ENCODE results near the gene PZP.

DNA sequence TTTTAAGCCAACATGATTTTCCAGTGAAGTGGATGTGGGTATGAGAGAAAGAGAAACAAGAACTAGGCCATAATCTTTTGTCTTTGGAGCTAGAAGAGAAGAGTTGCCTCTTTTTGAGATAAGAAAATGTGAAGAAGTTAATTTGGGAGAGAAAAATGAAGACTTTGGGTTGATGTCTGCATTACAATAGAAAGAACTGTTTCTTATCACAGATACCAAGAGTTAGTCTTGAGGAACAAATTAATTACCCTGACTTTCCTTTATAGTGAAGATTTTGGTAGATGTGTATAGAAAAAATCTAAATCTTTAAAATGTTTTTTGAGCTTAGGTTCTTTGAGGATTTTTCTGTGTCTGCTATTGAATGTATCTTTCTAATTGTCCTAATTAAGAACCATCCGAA is 96.7 kb downstream of the PZP start:
- TF ChIP-seq, protein P1, sequence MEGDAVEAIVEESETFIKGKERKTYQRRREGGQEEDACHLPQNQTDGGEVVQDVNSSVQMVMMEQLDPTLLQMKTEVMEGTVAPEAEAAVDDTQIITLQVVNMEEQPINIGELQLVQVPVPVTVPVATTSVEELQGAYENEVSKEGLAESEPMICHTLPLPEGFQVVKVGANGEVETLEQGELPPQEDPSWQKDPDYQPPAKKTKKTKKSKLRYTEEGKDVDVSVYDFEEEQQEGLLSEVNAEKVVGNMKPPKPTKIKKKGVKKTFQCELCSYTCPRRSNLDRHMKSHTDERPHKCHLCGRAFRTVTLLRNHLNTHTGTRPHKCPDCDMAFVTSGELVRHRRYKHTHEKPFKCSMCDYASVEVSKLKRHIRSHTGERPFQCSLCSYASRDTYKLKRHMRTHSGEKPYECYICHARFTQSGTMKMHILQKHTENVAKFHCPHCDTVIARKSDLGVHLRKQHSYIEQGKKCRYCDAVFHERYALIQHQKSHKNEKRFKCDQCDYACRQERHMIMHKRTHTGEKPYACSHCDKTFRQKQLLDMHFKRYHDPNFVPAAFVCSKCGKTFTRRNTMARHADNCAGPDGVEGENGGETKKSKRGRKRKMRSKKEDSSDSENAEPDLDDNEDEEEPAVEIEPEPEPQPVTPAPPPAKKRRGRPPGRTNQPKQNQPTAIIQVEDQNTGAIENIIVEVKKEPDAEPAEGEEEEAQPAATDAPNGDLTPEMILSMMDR (IDR thresholded peaks at IDR 0.05 in 4 of 5, conservative IDR thresholded peaks at IDR 0.05 in 1 of 5), result no peak
- TF ChIP-seq POLR2A (IDR thresholded peaks at IDR 0.05), result no peak

Data from gastrocnemius medialis (tissue), 4 donors.